Glomerular visceral epithelial cell (primary cell): Measurements from ENCODE around the gene COX6B2.

ENCODE experiments used
- DNase-seq: peaks from one replicate; pipeline ENCODE4 v3.0.0-alpha.2; 2016; ENCODE audit errors: extremely low spot score

The COX6B2 gene

GRCh38 chr19:55383279-55384130 lies 29.0 kb upstream of the COX6B2 start:
- DNase-seq: peak; percentile 75

- DNase-seq: no peak
Measured at GRCh38 chr19:55382522-55383054, 28.1 kb upstream of the COX6B2 start.

- no peak for DNase-seq
Measured at GRCh38 chr19:55382013-55382412, 27.5 kb upstream of the COX6B2 start.

GRCh38 chr19:55379174-55379573 lies 24.7 kb upstream of the COX6B2 start:
- DNase-seq: no peak

GRCh38 chr19:55377356-55378131 lies 23.0 kb upstream of the COX6B2 start:
- DNase-seq: no peak

- no peak for DNase-seq
Measured at GRCh38 chr19:55376241-55376933, 21.9 kb upstream of the COX6B2 start, which contains the start of gene TMEM190. TMEM190 (plus strand) TSS chr19:55376826; CDS start chr19:55376854, 28 bp downstream.

- DNase-seq: peak; percentile 95
Measured at GRCh38 chr19:55373993-55374757, 19.7 kb upstream of the COX6B2 start.

- peak; percentile 56 for DNase-seq
Measured at GRCh38 chr19:55373306-55373992, 18.9 kb upstream of the COX6B2 start.

- peak; percentile 93 for DNase-seq
Measured at GRCh38 chr19:55372316-55373081, 18.0 kb upstream of the COX6B2 start.

GRCh38 chr19:55370305-55370988 lies 15.9 kb upstream of the COX6B2 start, which contains the start of gene IL11:
IL11 (minus strand) TSS chr19:55370463; CDS start chr19:55370310, 153 bp downstream.
- peak; percentile 88 for DNase-seq

- DNase-seq: peak; percentile 79
Measured at GRCh38 chr19:55369653-55370304, 15.3 kb upstream of the COX6B2 start.

- peak; percentile 70 for DNase-seq
Measured at GRCh38 chr19:55368701-55369563, 14.4 kb upstream of the COX6B2 start.

- DNase-seq: no peak
Measured at GRCh38 chr19:55368106-55368505, 13.6 kb upstream of the COX6B2 start.

- DNase-seq: no peak
Measured at GRCh38 chr19:55366790-55367189, 12.3 kb upstream of the COX6B2 start.

GRCh38 chr19:55365964-55366363 lies 11.4 kb upstream of the COX6B2 start:
- DNase-seq: no peak

- DNase-seq: no peak
Measured at GRCh38 chr19:55365245-55365644, 10.7 kb upstream of the COX6B2 start.

- peak; percentile 37 for DNase-seq
Measured at GRCh38 chr19:55362990-55363716, 8.6 kb upstream of the COX6B2 start, which contains the start of gene GARIN5B. GARIN5B (minus strand) TSS chr19:55363260; CDS start chr19:55363066, 194 bp downstream.
